Measurements from ENCODE around the gene ANKRA2.
"Not testable (repeated sequence)": the region's sequence is repeated elsewhere in the genome, so short reads cannot be mapped to it uniquely, and the experiment has no call there.

The ANKRA2 gene

DNA sequence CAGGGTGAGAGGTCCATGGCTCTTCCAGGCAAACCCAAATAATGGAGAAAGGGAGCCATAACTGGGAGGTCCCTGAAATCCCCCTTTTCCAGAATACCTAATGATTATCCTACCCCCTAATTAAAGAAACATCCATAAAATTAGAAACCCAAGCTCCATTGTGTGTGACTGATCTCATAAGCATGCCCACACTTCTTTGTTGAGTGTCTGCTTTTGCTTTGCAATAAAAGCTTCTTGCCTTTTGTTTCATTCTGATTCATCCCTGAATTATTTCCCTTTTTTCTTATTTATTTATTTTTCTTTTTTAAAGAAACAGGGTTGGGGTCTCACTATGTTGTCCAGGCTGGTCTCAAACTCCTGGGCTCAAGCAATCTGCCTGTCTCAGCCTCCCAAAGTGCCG lies 34.1 kb downstream of the ANKRA2 start:
- H3K9me3 Mint-ChIP-seq: no peaks in the 10 kb centered on the region

DNA sequence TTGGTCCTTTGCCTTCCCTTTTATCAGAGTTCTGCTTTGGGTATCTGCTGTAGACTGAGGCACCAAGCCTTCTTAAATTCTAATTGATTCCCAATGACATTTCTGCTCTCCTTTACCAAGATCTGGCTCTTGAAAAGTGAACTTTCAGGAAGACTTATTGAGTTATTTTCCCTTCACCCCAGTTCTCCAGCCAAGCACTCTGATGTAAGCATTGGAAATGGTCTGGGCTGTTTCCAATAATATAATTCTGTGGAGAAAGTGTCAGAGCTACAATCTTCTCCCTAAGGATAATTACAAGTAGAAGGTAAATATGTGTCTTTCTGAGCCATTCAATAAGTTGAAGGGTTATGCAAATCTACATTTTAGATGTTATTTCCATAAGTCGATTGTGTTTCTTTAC lies 36.4 kb downstream of the ANKRA2 start:
- no peaks in the 10 kb centered on the region for H3K36me3 Mint-ChIP-seq
- no peak overlapping the region for H3K4me3 Mint-ChIP-seq
- no peaks in the 10 kb centered on the region for H3K4me1 Mint-ChIP-seq
- H3K27me3 Mint-ChIP-seq: peaks cover 6% of the 10 kb centered on the region
- H3K27ac Mint-ChIP-seq: no peak overlapping the region
- no peaks in the 10 kb centered on the region for H3K9me3 Mint-ChIP-seq

More for the DNA sequence above, 34.1 kb downstream of the ANKRA2 start:
- no peak overlapping the region for H3K4me3 Mint-ChIP-seq
- H3K36me3 Mint-ChIP-seq: no peaks in the 10 kb centered on the region
- peaks cover 9% of the 10 kb centered on the region for H3K27me3 Mint-ChIP-seq
- no peak overlapping the region for H3K27ac Mint-ChIP-seq
- H3K4me1 Mint-ChIP-seq: no peaks in the 10 kb centered on the region

DNA sequence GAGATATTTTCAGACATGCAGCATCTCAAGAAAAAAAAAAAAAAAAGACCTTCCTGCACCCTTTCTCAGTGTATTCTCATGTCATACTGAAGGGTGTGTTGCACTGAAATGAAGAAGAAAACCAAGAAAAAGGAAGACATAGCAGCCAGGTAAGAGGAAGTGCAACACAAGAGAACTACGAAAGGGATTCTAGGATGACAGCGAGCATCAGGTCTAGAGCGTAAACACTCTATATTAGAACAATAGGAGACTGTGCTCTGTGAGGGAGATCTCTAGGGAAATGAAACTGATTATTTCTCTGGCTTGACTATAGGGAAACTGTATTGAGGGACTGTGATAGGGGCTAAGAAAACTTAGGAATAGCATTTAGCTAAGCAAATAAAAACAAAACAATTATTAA lies 37.2 kb downstream of the ANKRA2 start:
- H3K27me3 Mint-ChIP-seq: peaks cover 6% of the 10 kb centered on the region
- H3K9me3 Mint-ChIP-seq: no peaks in the 10 kb centered on the region
- H3K4me1 Mint-ChIP-seq: no peaks in the 10 kb centered on the region
- H3K36me3 Mint-ChIP-seq: no peaks in the 10 kb centered on the region
- H3K4me3 Mint-ChIP-seq: no peak overlapping the region
- H3K27ac Mint-ChIP-seq: no peak overlapping the region

DNA sequence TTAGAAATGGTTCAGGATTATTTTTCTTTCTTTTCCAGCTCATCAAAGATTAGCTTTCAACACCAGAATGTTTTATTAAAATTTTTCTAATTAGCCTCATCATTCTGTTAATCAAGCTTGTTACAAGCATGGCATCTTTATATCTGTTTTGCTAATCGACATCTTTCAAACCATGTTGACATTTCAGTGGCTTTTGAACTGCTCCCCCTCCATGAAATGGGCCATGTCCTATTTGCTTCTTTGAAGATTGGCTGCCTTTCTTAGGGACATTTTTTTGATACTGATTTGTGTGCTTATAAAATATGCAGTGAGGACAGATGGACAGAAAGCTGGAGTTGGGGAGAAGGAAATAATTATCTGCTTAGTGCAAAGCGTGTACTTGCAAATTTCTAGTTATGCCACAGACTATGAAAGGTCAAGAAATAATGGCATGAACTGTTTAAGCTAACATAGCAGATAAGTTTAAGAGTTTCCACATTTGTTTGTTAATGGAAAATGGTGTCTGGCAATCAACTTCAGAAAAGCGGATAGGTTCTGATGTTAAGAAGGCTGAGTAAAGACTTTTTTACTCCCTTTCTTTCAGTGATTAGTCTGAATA lies 39.7 kb downstream of the ANKRA2 start:
- Mint-ChIP-seq H3K4me3 (no peak overlapping the region), H3K27me3 (peaks cover 2% of the 10 kb centered on the region), H3K9me3 (no peaks in the 10 kb centered on the region), H3K36me3 (no peaks in the 10 kb centered on the region), H3K27ac (no peak overlapping the region), H3K4me1 (no peaks in the 10 kb centered on the region)

DNA sequence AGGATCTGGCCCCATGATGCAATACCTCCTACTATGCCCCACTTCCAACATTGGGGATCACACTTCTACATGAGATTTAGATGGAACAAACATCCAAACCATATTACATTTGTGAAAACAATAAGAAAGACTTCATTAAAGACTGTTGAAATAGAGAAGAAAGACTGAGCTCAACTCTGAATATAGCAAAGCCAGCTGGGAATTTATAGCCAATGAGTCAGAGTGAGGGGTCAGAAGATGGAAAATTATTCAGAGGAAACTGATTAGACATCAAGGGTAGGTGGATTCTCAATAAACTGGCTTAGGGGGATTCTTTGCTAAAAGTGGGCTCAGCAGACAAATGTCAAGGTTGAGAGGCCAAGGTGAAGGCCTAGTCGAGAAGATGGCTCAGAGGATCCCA lies 41.6 kb downstream of the ANKRA2 start:
- no peaks in the 10 kb centered on the region for H3K36me3 Mint-ChIP-seq

DNA sequence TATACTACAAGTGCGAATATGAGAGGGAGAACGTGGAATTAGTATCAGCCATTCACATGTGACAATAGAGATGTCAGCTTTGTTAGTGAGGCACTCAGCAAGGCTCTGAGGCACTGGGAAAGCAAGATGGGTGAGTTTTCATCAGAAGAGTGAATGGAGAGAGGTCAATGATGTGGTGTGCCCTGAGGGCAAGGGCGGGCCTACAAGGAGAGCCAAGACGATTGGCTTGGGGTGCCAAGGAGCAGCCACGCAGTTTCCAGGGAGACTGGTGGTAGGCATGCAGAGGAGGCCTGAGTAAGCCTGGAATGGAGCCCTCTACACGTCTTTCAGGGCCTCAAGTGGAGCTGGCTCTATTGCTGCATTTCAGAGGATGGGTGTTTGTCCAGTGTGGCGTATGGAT lies 42.5 kb downstream of the ANKRA2 start:
- Mint-ChIP-seq H3K27ac (no peak overlapping the region), H3K36me3 (no peaks in the 10 kb centered on the region), H3K27me3 (peaks cover 1% of the 10 kb centered on the region), H3K4me3 (no peak overlapping the region), H3K9me3 (no peaks in the 10 kb centered on the region), H3K4me1 (peaks cover 9% of the 10 kb centered on the region)

More for the DNA sequence above, 41.6 kb downstream of the ANKRA2 start:
- H3K4me1 Mint-ChIP-seq: peaks cover 9% of the 10 kb centered on the region
- no peak overlapping the region for H3K27ac Mint-ChIP-seq
- H3K27me3 Mint-ChIP-seq: peaks cover 1% of the 10 kb centered on the region
- no peaks in the 10 kb centered on the region for H3K9me3 Mint-ChIP-seq
- no peak overlapping the region for H3K4me3 Mint-ChIP-seq

DNA sequence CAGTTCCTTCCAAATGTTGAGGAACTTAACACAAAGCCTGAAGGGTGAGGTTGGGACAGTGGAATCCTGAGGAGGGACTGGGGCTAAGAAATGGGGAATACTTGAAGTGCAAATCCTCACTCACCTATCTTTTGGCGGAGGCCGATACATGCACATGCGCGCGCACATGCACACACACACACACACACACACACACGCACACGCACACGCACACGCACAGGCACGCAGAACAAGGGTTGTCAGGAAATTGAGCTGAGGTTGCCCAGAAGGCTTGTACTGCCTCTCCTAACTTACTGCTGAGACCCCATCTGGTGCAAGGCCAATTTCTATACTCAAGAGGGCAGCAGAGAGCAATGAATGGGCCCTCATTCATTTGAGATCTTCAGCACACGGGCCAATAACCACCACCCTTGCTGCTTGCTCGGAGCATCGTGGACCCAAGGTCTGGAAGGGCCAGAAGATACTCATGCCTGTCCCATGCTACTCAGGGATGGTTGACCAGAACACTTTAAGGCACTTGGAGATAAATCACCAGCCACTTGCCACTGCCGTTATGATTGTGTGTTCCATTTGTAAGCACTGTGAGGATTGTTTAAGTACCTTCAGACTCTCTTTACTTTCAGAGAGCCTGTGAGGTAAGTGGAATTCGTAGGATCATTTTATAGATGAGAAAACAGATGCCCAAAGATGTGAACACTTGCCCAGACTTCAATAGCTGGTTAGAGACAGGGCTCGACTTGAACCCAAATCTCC lies 45.7 kb downstream of the ANKRA2 start:
- H3K27ac Mint-ChIP-seq: no peak overlapping the region
- no peaks in the 10 kb centered on the region for H3K36me3 Mint-ChIP-seq
- H3K27me3 Mint-ChIP-seq: no peaks in the 10 kb centered on the region
- H3K4me1 Mint-ChIP-seq: peaks cover 9% of the 10 kb centered on the region
- H3K4me3 Mint-ChIP-seq: no peak overlapping the region
- H3K9me3 Mint-ChIP-seq: no peaks in the 10 kb centered on the region

DNA sequence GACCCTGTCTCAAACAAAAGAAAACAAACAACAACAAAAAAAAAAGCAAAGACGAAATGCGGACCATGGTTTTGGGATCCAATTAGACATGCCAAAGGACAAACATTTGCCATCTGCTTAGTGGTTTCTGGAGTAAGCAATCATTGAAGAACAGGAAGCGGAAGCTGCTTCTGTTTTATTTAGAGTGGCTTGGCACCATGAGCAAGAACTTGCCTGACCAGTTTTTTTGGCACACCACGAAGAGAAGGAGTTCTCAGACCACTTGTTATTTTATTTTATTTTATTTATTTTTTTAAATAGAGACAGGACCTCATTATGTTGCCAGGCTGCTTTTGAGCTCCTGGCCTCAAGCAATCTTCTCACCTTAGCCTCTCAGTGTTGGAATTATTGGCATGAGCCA lies 50.2 kb downstream of the ANKRA2 start:
- no peaks in the 10 kb centered on the region for H3K27me3 Mint-ChIP-seq
- H3K9me3 Mint-ChIP-seq: no peaks in the 10 kb centered on the region
- H3K27ac Mint-ChIP-seq: no peak overlapping the region
- H3K36me3 Mint-ChIP-seq: no peaks in the 10 kb centered on the region
- peaks cover 9% of the 10 kb centered on the region for H3K4me1 Mint-ChIP-seq
- H3K4me3 Mint-ChIP-seq: no peak overlapping the region

DNA sequence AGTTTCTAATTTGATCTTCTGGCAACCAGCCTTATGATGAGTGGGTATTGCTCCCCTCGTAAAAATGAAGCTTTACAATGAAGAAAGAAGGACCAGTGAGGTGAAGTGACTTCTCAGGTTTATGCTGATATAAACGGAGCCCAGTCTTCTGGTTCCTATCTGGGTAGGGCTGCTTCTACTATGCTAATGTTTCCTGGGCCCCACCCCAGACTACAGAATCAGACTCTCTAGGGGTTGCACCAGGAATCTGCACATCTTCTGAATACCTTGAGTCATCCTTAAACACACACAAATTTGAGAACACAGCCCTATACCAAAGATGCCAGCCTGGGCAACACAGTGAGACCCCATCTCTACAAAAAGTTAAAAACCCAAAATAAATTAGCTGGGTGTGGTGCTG lies 51.0 kb downstream of the ANKRA2 start:
- Mint-ChIP-seq H3K36me3 (peaks cover 3% of the 10 kb centered on the region), H3K27ac (no peak overlapping the region)

DNA sequence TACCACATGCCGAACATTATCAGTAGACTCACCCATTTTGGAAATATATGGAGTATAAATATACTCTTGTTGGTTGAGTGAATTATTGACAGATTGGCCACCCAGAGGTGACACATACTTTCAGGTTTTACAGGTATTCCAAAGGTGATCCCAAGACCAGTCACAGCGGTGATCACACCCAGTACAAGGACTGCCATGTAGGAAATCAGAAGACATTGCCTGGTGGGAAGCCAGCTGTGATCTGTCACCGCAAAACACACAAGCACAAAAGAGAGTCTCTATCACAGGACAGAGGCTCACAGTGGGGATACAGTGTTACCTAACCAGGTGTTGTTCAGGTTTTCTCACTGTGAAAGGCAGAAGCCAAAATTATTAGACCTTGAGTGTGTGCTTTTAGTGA lies 51.4 kb downstream of the ANKRA2 start:
- no peaks in the 10 kb centered on the region for H3K4me1 Mint-ChIP-seq
- H3K27me3 Mint-ChIP-seq: no peaks in the 10 kb centered on the region
- H3K36me3 Mint-ChIP-seq: peaks cover 3% of the 10 kb centered on the region
- H3K27ac Mint-ChIP-seq: no peak overlapping the region
- H3K4me3 Mint-ChIP-seq: no peak overlapping the region
- no peaks in the 10 kb centered on the region for H3K9me3 Mint-ChIP-seq

More for the DNA sequence above, 51.0 kb downstream of the ANKRA2 start:
- H3K4me3 Mint-ChIP-seq: no peak overlapping the region
- H3K27me3 Mint-ChIP-seq: no peaks in the 10 kb centered on the region
- H3K9me3 Mint-ChIP-seq: no peaks in the 10 kb centered on the region
- peaks cover 3% of the 10 kb centered on the region for H3K4me1 Mint-ChIP-seq

DNA sequence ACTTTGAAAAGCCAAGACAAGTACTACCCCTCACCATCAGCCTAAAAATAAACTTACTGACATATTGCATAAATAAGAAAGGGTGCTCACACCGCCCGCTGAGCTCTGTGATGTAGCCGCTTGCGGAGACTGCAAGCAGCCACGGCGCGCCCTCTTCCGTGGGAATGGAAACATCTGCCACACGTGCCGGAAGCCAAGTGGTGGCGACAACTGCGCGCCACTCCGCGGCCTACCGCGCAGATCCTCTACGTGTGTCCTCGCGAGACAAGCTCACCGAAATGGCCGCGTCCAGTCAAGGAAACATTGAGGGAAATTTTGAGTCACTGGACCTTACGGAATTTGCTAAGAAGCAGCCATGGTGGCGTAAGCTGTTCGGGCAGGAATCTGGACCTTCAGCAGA lies 56.9 kb downstream of the ANKRA2 start:
- H3K27me3 Mint-ChIP-seq, H3K4me3 Mint-ChIP-seq, H3K9me3 Mint-ChIP-seq, H3K4me1 Mint-ChIP-seq, H3K27ac Mint-ChIP-seq: not testable (repeated sequence)
- peaks cover 14% of the 10 kb centered on the region for H3K36me3 Mint-ChIP-seq

DNA sequence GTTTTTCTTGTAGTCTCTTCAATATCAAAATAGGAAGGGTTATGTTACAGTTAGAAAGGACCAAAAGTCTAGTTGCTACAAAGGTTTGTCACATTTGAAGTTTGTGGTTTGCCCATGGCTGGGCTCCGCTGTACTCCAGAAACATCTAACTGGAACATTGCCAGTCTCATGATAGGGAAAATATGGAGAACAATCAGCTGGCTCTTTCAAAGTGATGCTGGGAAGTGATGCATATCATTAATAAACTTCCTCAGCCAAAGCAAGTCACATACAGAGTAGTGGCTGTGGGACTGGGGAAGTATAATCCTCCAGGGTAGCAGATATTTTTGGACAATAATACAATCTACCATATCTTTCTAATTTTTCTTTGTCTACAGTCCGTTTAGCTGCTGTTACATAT lies 58.4 kb downstream of the ANKRA2 start:
- Mint-ChIP-seq H3K9me3 (no peaks in the 10 kb centered on the region), H3K27ac (no peak overlapping the region), H3K27me3 (no peaks in the 10 kb centered on the region), H3K36me3 (peaks cover 18% of the 10 kb centered on the region), H3K4me1 (peaks cover 7% of the 10 kb centered on the region), H3K4me3 (no peak overlapping the region)

DNA sequence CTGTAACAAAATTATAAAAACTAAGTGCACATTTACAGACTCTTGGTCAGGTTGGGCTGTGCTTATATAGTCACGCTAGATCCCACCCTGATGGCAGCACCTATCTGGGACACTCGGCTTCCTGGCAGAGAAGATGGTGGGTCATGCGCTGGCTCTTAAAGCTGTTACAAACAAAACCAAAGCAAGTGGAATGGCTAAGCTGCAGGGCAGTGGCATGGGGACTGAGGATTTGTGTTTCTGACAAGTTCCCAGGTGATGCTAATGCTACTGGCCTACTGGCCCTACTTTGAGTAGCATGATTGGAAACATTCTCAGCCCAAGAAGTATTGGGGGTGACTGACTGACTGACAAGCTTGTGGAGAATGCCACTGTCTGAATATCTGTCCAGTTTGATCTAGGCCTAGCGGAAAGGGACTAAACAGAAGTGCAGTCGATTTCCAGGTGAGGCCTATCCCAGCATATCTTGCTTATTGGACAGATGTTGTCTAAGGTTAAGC lies 58.9 kb downstream of the ANKRA2 start:
- no peaks in the 10 kb centered on the region for H3K27me3 Mint-ChIP-seq
- H3K36me3 Mint-ChIP-seq: peaks cover 19% of the 10 kb centered on the region
- H3K4me3 Mint-ChIP-seq: no peak overlapping the region
- peaks cover 9% of the 10 kb centered on the region for H3K4me1 Mint-ChIP-seq
- no peak overlapping the region for H3K27ac Mint-ChIP-seq
- no peaks in the 10 kb centered on the region for H3K9me3 Mint-ChIP-seq
